GM20000 (cell line): ENCODE measurements around the gene CAPN10.

Source experiments
- DNase-seq: peaks from one replicate; pipeline ENCODE4 v3.0.0; 2012; ENCODE audit warnings: low spot score
- TF ChIP-seq, protein P1 (sequence below): IDR thresholded peaks from 2 replicates; pipeline ENCODE4 v1.5.1; 2012; ENCODE audit warnings: mild to moderate bottlenecking, control low read depth; ENCODE audit errors: extremely low read depth, missing control alignments

The CAPN10 gene

DNA sequence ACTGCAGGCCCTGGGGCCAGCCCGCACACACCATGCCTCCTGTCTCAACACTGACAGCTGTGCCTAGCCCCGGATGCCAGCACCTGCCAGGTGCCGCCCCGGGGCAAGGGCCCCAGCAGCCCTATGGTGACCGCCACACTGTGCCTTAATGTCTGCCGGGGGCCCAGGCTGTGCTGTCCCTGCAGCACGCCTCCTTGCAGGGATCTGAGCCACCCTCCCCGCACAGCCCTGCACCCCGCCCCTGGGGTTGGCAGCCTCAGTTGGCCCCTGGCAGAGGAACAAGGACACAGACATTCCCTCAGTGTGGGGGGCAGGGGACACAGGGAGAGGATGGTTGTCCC lies 8.5 kb upstream of the CAPN10 start:
- DNase-seq = no peak
- TF ChIP-seq, protein P1, sequence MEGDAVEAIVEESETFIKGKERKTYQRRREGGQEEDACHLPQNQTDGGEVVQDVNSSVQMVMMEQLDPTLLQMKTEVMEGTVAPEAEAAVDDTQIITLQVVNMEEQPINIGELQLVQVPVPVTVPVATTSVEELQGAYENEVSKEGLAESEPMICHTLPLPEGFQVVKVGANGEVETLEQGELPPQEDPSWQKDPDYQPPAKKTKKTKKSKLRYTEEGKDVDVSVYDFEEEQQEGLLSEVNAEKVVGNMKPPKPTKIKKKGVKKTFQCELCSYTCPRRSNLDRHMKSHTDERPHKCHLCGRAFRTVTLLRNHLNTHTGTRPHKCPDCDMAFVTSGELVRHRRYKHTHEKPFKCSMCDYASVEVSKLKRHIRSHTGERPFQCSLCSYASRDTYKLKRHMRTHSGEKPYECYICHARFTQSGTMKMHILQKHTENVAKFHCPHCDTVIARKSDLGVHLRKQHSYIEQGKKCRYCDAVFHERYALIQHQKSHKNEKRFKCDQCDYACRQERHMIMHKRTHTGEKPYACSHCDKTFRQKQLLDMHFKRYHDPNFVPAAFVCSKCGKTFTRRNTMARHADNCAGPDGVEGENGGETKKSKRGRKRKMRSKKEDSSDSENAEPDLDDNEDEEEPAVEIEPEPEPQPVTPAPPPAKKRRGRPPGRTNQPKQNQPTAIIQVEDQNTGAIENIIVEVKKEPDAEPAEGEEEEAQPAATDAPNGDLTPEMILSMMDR = no peak

DNA sequence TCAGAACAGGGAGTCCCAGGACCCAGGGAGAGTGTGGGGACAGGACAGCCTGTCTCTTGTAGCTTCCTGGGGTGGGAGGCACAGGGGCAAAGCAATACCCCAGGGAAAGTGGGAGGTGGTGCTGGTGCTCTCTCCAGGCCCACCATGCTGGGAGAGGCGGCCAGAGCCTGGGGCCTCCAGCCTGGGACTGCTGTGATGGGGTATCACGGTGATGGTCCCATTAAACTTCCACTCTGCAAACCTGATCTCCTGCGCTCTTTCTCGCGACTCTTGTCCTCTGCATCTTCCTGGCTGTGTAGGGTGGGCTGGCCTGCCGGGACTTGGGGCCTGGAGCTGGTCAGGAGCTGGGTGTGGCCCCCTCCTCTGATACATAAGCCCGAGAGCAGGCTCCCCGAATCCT lies 8.0 kb upstream of the CAPN10 start:
- TF ChIP-seq, protein P1 = no peak
- DNase-seq = no peak

DNA sequence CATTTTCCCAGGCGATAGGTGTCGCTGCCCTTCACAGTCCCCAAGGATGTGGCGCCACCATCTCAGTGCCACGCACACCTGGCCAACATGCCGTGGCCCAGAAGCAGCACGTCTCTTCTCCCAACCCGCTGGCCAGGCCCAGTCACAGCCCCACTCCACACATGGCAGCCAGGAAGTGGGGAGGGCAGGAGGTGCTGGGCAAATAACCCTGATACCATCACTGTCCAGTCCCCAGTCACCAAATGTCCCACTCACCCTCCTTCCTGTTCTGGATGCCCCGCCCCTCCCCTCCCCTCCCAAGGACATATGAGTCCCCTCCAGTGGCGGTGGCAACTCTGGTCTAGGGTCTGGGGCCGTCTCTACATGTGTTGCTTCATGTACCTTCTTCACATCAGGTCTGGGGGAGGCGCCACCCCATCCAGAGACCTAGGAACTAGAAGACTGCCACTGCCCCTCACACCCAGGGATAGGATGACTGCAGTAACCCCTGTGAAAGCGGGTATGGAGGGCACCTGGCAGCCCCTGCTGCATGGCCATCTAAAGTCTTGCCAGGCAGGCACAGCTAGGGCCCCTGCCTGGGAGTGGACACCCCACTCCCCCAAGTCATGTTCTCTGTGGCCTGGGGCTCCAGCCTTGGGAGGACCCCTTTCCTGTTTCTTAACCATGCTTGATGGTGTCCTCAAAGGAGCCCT lies 7.3 kb upstream of the CAPN10 start:
- TF ChIP-seq, protein P1 = no peak
- DNase-seq = no peak

DNA sequence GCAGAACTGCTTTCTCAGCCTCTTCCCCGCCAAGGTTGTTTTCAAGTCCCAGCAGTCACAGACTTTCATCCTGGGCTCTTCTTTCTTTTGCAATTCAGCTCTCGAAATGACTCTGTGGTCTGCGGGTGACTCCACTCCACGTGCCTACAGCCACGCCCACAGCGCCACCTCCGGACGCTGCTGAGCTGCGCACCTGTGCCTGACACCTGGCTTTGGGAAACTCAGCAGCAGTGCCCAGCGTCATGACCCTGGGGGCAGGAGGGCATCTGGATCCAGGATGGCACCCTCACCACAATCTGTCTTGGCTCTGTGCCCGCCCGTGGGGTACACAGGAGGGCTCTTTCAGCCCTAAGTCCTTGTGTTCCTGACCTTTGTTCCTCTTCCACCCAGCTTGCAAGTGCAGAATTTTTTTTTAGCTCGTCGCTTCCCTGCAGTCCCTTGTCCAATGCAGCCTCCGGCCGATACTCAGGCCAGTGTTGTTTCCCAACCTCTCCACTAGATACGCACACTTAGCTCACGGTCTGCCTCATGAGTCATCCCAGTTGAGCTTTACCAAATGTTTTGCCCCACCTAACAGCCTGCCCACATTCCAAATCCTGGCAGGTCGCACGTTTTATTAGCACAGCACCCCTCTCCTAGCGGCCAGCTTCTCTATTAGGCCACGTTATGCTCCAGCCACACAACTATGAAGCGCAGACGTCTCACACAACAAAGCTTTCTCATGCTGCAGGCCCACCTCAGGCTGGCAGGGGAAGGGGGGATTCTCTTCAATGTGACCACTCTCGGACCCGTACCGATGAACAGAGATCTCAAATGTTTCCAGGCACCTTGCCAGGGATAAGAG lies 6.5 kb upstream of the CAPN10 start:
- TF ChIP-seq, protein P1 = peak; percentile 69
- peak; percentile 74 for DNase-seq

DNA sequence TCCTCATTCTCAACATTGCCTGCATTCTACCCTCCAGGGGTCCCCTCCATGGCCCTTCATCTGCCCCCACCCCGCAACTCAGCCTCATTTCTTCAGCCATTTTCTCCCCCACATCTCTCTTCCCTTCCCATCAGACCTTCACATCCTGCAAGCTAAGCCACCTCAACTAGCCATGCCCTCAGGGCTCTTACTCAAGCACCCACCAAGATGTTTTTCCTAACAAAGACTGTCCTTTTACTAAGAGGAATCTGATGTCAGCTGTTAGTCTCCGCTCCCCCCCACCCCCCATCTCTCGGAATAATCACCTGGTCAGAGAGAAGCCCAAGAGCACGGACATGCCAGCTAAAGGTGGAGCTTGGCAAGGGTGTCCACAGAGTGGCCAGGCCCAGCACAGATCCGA lies 4.7 kb upstream of the CAPN10 start:
- TF ChIP-seq, protein P1 = no peak
- DNase-seq = no peak

DNA sequence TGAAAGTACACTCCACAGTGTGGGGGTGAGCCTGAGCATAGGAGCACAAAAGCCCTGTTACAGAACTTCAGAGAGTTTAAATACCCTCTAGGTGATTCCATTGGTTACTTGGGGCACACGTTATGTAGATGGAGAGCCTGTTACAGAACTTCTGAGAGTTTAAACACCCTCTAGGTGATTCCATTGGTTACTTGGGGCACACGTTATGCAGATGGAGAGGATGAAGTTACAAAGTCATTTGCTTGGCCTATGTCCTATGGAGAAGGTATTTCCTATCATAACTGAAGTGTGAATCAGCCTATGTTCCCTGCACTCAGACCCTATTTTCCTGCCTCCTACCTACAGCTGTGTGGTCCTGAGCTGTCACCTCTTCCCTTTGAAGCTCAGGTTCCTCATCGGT lies 3.8 kb upstream of the CAPN10 start:
- TF ChIP-seq, protein P1 = no peak
- DNase-seq = no peak

DNA sequence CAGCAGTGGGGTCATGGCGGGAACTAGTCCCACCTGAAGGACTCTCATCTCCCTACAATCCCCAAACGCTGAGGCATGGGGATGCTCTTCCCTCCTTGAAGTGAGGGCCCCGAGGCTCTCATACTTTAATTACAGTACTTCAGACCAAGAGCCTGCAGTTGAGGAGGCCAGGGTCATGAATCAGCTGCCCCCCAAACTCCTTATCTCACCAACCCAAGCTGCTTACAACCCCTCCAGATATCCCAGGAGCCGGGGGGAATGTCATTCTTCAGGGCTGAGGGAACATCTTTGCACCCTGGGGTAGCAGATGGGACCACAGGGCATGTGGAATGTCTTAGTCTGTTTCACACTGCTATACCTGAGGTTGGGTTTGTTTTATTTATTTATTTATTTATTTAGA lies 2.8 kb upstream of the CAPN10 start:
- no peak for DNase-seq
- TF ChIP-seq, protein P1 = no peak
